GM13976 (cell line): Measurements from ENCODE around the gene ASNSD1.
"Not testable (repeated sequence)": the region's sequence is repeated elsewhere in the genome, so short reads cannot be mapped to it uniquely, and the experiment has no call there.

Experiments used
- DNase-seq: peaks from one replicate; pipeline ENCODE4 v3.0.0; 2012; ENCODE audit warnings: low spot score
- in situ Hi-C: fragments of 300-500 bp; cut with MboI; formaldehyde crosslinking; loops from one replicate; pipeline ENCODE4 v1.12.0; 2022; ENCODE audit warnings: low sequenced_read_pairs, mixed read lengths, inconsistent platforms; ENCODE audit not compliant: unreplicated experiment
- TF ChIP-seq, protein P1 (sequence below): IDR thresholded peaks from 2 replicates; pipeline ENCODE4 v1.5.1; 2012; ENCODE audit warnings: borderline replicate concordance, mild to moderate bottlenecking; ENCODE audit not compliant: insufficient read depth; ENCODE audit errors: extremely low read depth, missing control alignments, control extremely low read depth

The ASNSD1 gene

DNA sequence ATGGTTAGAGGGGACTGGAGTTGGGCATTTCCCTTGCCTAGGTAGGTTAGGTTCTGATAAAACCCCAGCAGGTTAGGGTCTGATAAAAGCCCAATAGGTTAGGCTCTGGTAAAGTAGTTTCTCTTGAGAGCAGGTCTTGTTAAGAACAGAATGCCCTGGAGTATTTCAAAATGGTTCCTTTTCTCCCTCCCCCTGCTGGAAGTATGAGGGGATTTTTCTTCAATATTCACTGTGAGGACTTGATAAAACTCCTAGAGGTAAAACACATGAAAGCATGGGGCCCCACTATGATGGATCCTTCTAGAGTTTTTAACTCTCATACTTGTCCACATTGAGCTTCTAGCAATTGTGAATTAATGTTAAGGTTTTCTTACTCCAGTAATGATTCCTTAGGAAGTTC, 40.8 kb downstream of the ASNSD1 start:
- in situ Hi-C loops: no loop called here
- no peak for DNase-seq
- TF ChIP-seq, protein P1, sequence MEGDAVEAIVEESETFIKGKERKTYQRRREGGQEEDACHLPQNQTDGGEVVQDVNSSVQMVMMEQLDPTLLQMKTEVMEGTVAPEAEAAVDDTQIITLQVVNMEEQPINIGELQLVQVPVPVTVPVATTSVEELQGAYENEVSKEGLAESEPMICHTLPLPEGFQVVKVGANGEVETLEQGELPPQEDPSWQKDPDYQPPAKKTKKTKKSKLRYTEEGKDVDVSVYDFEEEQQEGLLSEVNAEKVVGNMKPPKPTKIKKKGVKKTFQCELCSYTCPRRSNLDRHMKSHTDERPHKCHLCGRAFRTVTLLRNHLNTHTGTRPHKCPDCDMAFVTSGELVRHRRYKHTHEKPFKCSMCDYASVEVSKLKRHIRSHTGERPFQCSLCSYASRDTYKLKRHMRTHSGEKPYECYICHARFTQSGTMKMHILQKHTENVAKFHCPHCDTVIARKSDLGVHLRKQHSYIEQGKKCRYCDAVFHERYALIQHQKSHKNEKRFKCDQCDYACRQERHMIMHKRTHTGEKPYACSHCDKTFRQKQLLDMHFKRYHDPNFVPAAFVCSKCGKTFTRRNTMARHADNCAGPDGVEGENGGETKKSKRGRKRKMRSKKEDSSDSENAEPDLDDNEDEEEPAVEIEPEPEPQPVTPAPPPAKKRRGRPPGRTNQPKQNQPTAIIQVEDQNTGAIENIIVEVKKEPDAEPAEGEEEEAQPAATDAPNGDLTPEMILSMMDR: no peak

DNA sequence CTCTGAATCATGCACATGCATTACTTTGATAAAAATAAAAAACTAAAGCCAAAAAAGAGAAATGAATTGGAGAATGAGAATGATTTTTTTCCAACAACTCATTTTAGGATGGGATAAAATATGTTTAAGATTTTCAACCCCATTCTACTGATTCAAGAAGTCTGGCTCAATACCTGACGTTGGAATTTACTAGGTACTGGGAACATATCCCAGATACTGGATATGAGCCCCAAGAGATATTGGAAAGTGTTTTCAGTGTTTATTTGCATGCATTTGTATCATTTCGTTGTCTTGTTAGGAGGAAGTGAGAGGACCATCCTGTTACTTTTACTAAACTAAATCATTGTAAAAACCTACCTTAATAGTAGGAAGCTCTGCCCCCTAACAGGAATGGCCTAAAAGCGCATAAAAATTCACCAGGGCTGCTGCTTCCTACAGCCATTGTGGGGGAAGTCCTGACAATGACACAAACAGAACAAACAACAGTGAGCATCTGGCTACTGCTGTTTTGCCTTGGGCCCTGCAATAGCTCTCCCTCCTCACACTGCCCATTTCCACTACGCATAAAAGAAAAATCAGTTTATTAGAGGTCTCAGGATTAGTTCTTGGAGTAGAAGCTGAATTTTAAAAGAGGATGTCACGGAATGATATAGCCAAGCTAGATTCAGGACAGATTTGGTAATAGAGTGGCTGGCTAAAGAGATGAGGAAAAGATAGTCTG, 48.4 kb downstream of the ASNSD1 start:
- DNase-seq: no peak
- TF ChIP-seq, protein P1: no peak
- in situ Hi-C loops: no loop called here

DNA sequence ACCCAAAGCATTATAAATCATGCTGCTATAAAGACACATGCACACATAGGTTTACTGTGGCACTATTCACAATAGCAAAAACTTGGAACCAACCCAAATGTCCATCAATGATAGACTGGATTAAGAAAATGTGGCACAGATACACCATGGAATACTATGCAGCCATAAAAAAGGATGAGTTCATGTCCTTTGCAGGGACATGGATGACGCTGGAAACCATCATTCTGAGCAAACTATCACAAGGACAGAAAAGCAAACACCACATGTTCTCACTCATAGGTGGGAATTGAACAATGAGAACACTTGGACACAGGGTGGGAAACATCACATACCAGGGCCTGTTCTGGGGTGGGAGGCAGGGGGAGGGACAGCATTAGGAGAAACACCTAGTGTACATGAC, 56.3 kb downstream of the ASNSD1 start:
- DNase-seq, in situ Hi-C loops: not testable (repeated sequence)

DNA sequence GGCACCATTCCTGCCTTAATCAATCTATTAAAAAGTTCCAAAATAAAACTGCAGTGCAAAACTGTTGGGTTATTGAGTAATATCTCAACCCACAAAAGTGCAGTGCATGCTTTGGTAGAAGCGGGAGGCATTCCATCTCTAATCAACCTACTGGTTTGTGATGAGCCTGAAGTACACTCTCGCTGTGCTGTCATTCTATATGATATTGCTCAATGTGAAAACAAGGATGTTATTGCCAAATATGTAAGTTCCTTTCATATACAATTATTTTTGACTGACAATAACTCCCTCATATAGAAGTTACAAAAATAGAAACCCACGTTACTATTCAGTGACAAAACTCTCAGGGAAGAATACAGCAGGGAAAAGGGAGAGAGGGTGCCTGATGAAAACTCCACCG, 58.3 kb downstream of the ASNSD1 start:
- TF ChIP-seq, protein P1: no peak
- in situ Hi-C loops: no loop called here
- no peak for DNase-seq
